Endodermal cell (in vitro differentiated cells): ENCODE data around the gene PPP2R5C. TPM values are rescaled to one million over a fixed set of nuclear protein-coding genes. Genes with fewer than 3 reads are reported as not detected.

ENCODE experiments used
- DNase-seq: peaks from one replicate; pipeline ENCODE4 v3.0.0-alpha.2; 2017
- H3K27ac ChIP-seq: 2 replicates; pipeline ENCODE4 v1.5.1; 2013; ENCODE audit warnings: mild to moderate bottlenecking, low read depth, low read length, moderate library complexity
- H3K27me3 ChIP-seq: 2 replicates; pipeline ENCODE4 v1.6.1; 2013; ENCODE audit warnings: mild to moderate bottlenecking, low read length, moderate library complexity; ENCODE audit not compliant: insufficient read depth, control insufficient read depth, poor library complexity, severe bottlenecking
- H3K36me3 ChIP-seq: 2 replicates; pipeline ENCODE4 v1.7.0; 2013; ENCODE audit warnings: mild to moderate bottlenecking, low read length, moderate library complexity; ENCODE audit not compliant: control insufficient read depth, insufficient read depth
- H3K4me1 ChIP-seq: one replicate; pipeline ENCODE4 v1.7.0; 2013; ENCODE audit warnings: low read length; ENCODE audit not compliant: control insufficient read depth, insufficient read depth
- H3K4me3 ChIP-seq: 2 replicates; pipeline ENCODE4 v1.5.1; 2013; ENCODE audit warnings: mild to moderate bottlenecking, low read length, moderate library complexity
- H3K9ac ChIP-seq: 2 replicates; pipeline ENCODE4 v1.6.1; 2013; ENCODE audit warnings: mild to moderate bottlenecking, low read length, moderate library complexity; ENCODE audit not compliant: poor library complexity, severe bottlenecking; ENCODE audit errors: extremely low read depth
- H3K9me3 ChIP-seq: 2 replicates; pipeline ENCODE4 v1.6.1; 2013; ENCODE audit warnings: mild to moderate bottlenecking, low read length, moderate library complexity; ENCODE audit not compliant: control insufficient read depth
- H3K27ac Mint-ChIP-seq: 2 replicates; pipeline ENCODE4 v1.8.0; 2020; ENCODE audit warnings: mixed read lengths
- H3K27me3 Mint-ChIP-seq: 2 replicates; pipeline ENCODE4 v1.8.0; 2021; ENCODE audit warnings: mild to moderate bottlenecking, mixed read lengths; ENCODE audit not compliant: insufficient read depth
- H3K36me3 Mint-ChIP-seq: 2 replicates; pipeline ENCODE4 v1.8.0; 2020; ENCODE audit warnings: low read depth, mixed read lengths
- H3K4me1 Mint-ChIP-seq: 2 replicates; pipeline ENCODE4 v1.8.0; 2020; ENCODE audit warnings: mixed read lengths
- H3K4me3 Mint-ChIP-seq: 2 replicates; pipeline ENCODE4 v1.8.0; 2020; ENCODE audit warnings: mild to moderate bottlenecking, moderate library complexity, mixed read lengths
- H3K9me3 Mint-ChIP-seq: 2 replicates; pipeline ENCODE4 v1.8.0; 2020; ENCODE audit warnings: mild to moderate bottlenecking, mixed read lengths
- CTCF ChIP-seq: fragments of 200-600 bp; sonication (generic); conservative IDR thresholded peaks from 2 replicates; pipeline ENCODE4 v1.5.0; 2021; ENCODE audit warnings: antibody characterized with exemption, mild to moderate bottlenecking
- WGBS, 2 experiments: methylation state at CpG; one replicate each; pipeline versions ENCODE4 v1.1.5 to v1.1.7; 2013; ENCODE audit warnings: missing lambda C conversion rate in 2 of 2, mixed read lengths in 1 of 2; ENCODE audit not compliant: insufficient coverage in 1 of 2, insufficient read length in 1 of 2; 5-methylcytosine and 5-hydroxymethylcytosine counted together
- total RNA-seq, 2 donors: library from RNA; stranded (reverse); fragmentation: NEBNext Ultra II Directional in 1 of 2; extraction: Animal tissue kit (Norgen Biotek cat#: 25700) in 1 of 2; gene quantifications; 2 replicates in 1 of 2; 3 replicates in 1 of 2; pipeline ENCODE4 v1.2.1, GENCODE V29; 2021

The PPP2R5C gene
- total RNA-seq, 2 donors from 2014 or later, result 116 to 117 TPM

GRCh38 chr14:101844751-101845150 lies 83.2 kb downstream of the PPP2R5C start:
- H3K27me3 ChIP-seq, result no peaks in the 10 kb centered on the region
- DNase-seq, result no peak
- Mint-ChIP-seq H3K4me3 (no peak overlapping the region), H3K36me3 (peaks cover 9% of the 10 kb centered on the region), H3K27me3 (no peaks in the 10 kb centered on the region), H3K4me1 (peaks cover 13% of the 10 kb centered on the region), H3K27ac (no peak overlapping the region), H3K9me3 (no peaks in the 10 kb centered on the region)
- no peak overlapping the region for H3K9ac ChIP-seq
- no peak for TF ChIP-seq CTCF
- H3K9me3 ChIP-seq, result no peaks in the 10 kb centered on the region
- H3K4me1 ChIP-seq, result no peaks in the 10 kb centered on the region
- no peak overlapping the region for H3K4me3 ChIP-seq
- no peak overlapping the region for H3K27ac ChIP-seq
- peaks cover 10% of the 10 kb centered on the region for H3K36me3 ChIP-seq
- 98% methylated on average over 3 of the region's 3 CpGs; no CpG with 5 or more reads in 1 of the 2 experiments for WGBS, 2 experiments

- Histone ChIP-seq H3K4me3 (no peak overlapping the region), H3K9me3 (no peaks in the 10 kb centered on the region), H3K36me3 (peaks cover 9% of the 10 kb centered on the region), H3K9ac (no peak overlapping the region), H3K27ac (no peak overlapping the region), H3K27me3 (no peaks in the 10 kb centered on the region), H3K4me1 (no peaks in the 10 kb centered on the region)
- H3K9me3 Mint-ChIP-seq, result no peaks in the 10 kb centered on the region
- no peaks in the 10 kb centered on the region for H3K27me3 Mint-ChIP-seq
- H3K4me1 Mint-ChIP-seq, result peaks cover 17% of the 10 kb centered on the region
- H3K27ac Mint-ChIP-seq, result no peak overlapping the region
- no peak for TF ChIP-seq CTCF
- no peak for DNase-seq
- WGBS, 2 experiments, result 92 to 94% methylated on average over 1 to 2 of the region's 2 CpGs
- H3K4me3 Mint-ChIP-seq, result no peak overlapping the region
- peaks cover 9% of the 10 kb centered on the region for H3K36me3 Mint-ChIP-seq
Observed at GRCh38 chr14:101845496-101845895, 84.0 kb downstream of the PPP2R5C start.

GRCh38 chr14:101845896-101846295 lies 84.4 kb downstream of the PPP2R5C start:
- Histone ChIP-seq H3K9me3 (no peaks in the 10 kb centered on the region), H3K27me3 (no peaks in the 10 kb centered on the region), H3K4me1 (no peaks in the 10 kb centered on the region), H3K4me3 (no peak overlapping the region), H3K9ac (no peak overlapping the region), H3K36me3 (peaks cover 5% of the 10 kb centered on the region), H3K27ac (no peak overlapping the region)
- 93 to 94% methylated on average over 9 to 10 of the region's 10 CpGs for WGBS, 2 experiments
- Mint-ChIP-seq H3K4me1 (peaks cover 17% of the 10 kb centered on the region), H3K27ac (no peak overlapping the region), H3K4me3 (no peak overlapping the region), H3K27me3 (no peaks in the 10 kb centered on the region), H3K9me3 (no peaks in the 10 kb centered on the region), H3K36me3 (peaks cover 9% of the 10 kb centered on the region)
- DNase-seq, result no peak
- TF ChIP-seq CTCF, result no peak
